Type B pancreatic cell (in vitro differentiated cells): Measurements from ENCODE around the gene FAU. TPM values are rescaled to one million over a fixed set of nuclear protein-coding genes. Genes with fewer than 3 reads are reported as not detected.

Source experiments
- DNase-seq: peaks from one replicate; pipeline ENCODE4 v3.0.0; 2021; ENCODE audit warnings: mixed read lengths; ENCODE audit not compliant: unreplicated experiment; ENCODE audit errors: extremely low spot score
- H3K27ac Mint-ChIP-seq: 2 replicates; pipeline ENCODE4 v1.8.0; 2021; ENCODE audit warnings: mild to moderate bottlenecking, mixed read lengths
- H3K27me3 Mint-ChIP-seq: 2 replicates; pipeline ENCODE4 v1.8.0; 2021; ENCODE audit warnings: mixed read lengths
- H3K36me3 Mint-ChIP-seq: 2 replicates; pipeline ENCODE4 v1.8.0; 2021; ENCODE audit warnings: mixed read lengths
- H3K4me1 Mint-ChIP-seq: one replicate; pipeline ENCODE4 v1.8.0; 2021; ENCODE audit warnings: mixed read lengths; ENCODE audit not compliant: unreplicated experiment
- H3K4me3 Mint-ChIP-seq: 2 replicates; pipeline ENCODE4 v1.8.0; 2021; ENCODE audit warnings: mild to moderate bottlenecking, mixed read lengths
- H3K9me3 Mint-ChIP-seq: 2 replicates; pipeline ENCODE4 v1.8.0; 2021; ENCODE audit warnings: mixed read lengths
- total RNA-seq: library from RNA; stranded (reverse); gene quantifications from 2 replicates; pipeline ENCODE4 v1.2.1, GENCODE V29; 2021; ENCODE audit warnings: low replicate concordance
- TF ChIP-seq, protein P1 (sequence below): fragments of 200-600 bp; sonication (generic); conservative IDR thresholded peaks from 2 replicates; pipeline ENCODE4 v1.5.0; 2021; ENCODE audit warnings: antibody characterized with exemption, mild to moderate bottlenecking

Gene FAU
- total RNA-seq, 1 donor from 2014 or later = 758 TPM

DNA sequence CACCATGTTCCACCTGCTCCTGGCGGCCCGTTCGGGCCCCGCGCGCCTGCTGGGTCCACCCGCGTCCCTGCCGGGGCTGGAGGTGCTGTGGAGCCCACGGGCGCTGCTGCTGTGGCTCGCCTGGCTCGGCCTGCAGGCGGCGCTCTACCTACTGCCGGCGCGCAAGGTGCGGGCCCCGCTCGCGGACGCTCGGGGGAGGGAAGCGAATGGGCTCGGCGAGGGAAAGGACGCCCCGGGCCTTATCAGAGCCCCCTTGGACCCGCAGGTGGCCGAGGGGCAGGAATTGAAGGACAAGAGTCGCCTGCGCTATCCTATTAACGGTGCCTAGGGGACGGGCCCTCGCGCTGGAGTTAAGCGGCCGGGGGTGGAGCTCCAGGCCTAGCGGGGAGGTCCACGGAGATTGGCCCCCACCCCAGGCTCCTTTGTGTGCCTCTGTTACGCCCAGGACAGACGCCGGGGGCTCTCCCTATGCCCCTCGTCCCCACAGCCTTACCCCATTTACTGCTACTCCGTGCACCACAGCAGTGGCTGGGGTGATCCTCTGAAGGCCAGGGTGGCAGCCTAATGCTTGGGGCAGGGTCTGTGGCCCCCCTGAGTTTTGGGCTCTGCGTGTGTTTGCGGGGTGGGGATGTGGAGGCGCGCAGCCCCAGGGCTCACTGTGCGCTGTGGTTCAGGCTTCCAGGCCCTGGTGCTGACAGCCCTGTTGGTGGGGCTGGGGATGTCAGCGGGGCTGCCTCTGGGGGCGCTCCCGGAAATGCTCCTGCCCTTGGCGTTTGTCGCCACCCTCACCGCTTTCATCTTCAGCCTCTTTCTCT, 9.2 kb downstream of the FAU start:
- TF ChIP-seq, protein P1, sequence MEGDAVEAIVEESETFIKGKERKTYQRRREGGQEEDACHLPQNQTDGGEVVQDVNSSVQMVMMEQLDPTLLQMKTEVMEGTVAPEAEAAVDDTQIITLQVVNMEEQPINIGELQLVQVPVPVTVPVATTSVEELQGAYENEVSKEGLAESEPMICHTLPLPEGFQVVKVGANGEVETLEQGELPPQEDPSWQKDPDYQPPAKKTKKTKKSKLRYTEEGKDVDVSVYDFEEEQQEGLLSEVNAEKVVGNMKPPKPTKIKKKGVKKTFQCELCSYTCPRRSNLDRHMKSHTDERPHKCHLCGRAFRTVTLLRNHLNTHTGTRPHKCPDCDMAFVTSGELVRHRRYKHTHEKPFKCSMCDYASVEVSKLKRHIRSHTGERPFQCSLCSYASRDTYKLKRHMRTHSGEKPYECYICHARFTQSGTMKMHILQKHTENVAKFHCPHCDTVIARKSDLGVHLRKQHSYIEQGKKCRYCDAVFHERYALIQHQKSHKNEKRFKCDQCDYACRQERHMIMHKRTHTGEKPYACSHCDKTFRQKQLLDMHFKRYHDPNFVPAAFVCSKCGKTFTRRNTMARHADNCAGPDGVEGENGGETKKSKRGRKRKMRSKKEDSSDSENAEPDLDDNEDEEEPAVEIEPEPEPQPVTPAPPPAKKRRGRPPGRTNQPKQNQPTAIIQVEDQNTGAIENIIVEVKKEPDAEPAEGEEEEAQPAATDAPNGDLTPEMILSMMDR = peak; percentile 94
- Mint-ChIP-seq H3K9me3 (no peaks in the 10 kb centered on the region), H3K27me3 (peaks cover 7% of the 10 kb centered on the region), H3K4me1 (peaks cover 21% of the 10 kb centered on the region), H3K36me3 (peaks cover 2% of the 10 kb centered on the region), H3K4me3 (peak overlapping the region; percentile 87), H3K27ac (peak overlapping the region; percentile 91)
- DNase-seq = no peak

DNA sequence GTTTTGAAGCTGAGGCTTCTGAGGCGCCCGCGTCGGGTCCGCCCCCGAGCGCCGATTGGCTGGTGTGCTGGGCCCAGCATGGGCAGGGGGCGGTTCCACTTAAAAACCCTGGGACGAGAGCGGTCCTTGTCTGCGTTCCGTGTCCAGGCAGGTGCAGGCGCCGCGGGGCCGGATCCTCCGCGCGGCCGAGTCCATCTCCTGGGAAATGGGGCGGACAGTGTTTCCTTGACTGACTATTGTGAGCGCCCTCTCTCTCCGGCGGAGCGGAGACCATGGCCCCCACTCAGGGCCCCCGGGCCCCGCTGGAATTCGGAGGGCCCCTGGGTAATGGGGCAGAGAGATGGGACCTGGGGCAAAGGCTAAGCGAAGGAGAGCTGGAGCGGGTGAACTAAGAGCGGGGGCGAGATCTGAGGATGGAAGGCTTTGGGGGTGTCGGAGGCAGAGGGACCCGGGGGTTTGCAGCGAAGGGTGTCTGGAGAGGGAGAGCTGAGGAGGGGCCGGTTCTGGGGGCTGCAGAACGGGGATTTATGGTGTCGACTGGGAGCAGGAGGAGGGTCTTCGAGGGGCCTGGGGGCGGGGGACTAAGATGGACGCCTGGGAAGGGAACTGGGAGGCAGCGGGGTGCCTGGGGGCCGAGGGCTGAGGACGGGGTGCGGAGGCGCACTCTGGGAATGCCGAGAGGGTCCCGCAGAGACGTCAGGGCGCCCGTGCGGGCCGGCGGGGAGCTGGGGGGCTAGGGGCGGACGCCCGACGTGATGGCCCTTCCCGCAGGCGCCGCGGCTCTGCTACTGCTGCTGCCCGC, 10.0 kb downstream of the FAU start, which contains the start of gene TM7SF2:
TSS of gene TM7SF2 (plus strand) at position 129 of the 802 bp plus-strand sequence. CDS start at position 273, 144 bp downstream.
- Mint-ChIP-seq H3K4me1 (peaks cover 20% of the 10 kb centered on the region), H3K27ac (peak within 1 kb of the TSS; percentile 91), H3K27me3 (peaks cover 7% of the 10 kb centered on the region), H3K36me3 (no peaks in the 10 kb centered on the region), H3K4me3 (peak within 1 kb of the TSS; percentile 94), H3K9me3 (no peaks in the 10 kb centered on the region)
- DNase-seq = peak; percentile 93
- TF ChIP-seq, protein P1 = no peak

DNA sequence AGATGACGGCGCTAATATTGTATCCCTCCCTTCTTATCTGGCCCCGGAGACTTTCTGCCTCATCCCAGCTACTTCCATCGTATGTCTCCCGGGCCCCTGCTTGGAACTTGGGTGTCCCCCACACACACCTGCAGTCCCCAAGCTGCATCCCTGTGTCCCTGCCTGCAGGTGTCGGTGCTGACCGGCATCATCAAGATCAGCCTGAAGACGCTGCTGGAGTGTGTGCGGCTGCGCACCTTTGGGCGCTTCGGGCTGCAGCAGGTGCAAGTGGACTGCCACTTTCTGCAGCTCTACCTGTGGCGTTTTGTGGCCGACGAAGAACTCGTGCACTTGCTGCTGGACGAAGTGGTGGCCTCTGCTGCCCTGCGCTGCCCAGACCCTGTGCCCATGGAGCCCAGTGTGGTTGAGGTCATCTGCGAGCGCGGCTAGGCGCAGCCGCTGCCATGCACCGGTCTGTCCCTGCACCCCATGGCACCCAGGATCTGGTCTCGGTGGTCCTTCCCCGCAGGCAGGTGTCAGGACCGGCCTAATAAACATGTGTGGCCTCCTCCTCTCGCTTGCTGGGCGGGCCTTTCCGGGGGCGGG, 10.7 kb downstream of the FAU start:
- TF ChIP-seq, protein P1 = no peak
- peaks cover 7% of the 10 kb centered on the region for H3K27me3 Mint-ChIP-seq
- DNase-seq = no peak
- no peaks in the 10 kb centered on the region for H3K9me3 Mint-ChIP-seq
- H3K4me1 Mint-ChIP-seq = peaks cover 20% of the 10 kb centered on the region
- H3K4me3 Mint-ChIP-seq = peak overlapping the region; percentile 94
- no peaks in the 10 kb centered on the region for H3K36me3 Mint-ChIP-seq
- peak overlapping the region; percentile 87 for H3K27ac Mint-ChIP-seq

DNA sequence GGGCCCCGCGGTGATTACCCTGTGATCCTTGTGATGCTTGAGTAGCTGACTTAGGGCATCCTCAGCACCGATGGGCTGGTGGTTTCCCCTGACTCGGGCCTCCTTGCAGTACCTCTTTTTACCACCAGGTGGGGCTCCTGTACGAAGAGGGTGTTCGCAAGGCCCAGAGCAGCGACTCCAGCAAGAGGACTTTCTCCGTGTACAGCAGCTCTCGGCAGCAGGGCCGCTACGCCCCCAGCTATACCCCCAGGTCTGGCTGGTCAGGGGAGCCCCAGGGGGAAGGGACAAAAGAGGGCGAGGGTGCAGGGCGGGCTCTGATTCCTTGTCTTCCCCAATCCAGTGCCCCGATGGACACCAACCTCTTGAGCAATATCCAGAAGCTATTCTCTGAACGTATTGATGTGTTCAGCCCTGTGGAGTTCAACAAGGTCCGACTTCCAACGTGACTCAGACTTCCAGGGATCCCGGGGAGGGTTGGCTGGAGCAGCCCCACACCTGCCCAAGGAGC, 11.5 kb downstream of the FAU start:
- Mint-ChIP-seq H3K27ac (peak overlapping the region; percentile 79), H3K4me1 (peaks cover 20% of the 10 kb centered on the region), H3K9me3 (no peaks in the 10 kb centered on the region), H3K4me3 (peak overlapping the region; percentile 58), H3K36me3 (no peaks in the 10 kb centered on the region), H3K27me3 (peaks cover 7% of the 10 kb centered on the region)
- peak; percentile 95 for DNase-seq
- TF ChIP-seq, protein P1 = peak; percentile 90
